Esophagus muscularis mucosa (tissue), 4 donors: ENCODE data around the gene SARS2. TPM values are rescaled to one million over a fixed set of nuclear protein-coding genes. Genes with fewer than 3 reads are reported as not detected.

ENCODE experiments used
- DNase-seq: peaks from one replicate; pipeline ENCODE4 v3.0.0-alpha.2; 2017; ENCODE audit errors: extremely low spot score
- H3K27ac ChIP-seq, 4 donors: fragments of 200-600 bp; sonication (generic); replicated peaks in 1 of 4; 1 replicate in 3 of 4; 2 replicates in 1 of 4; pipeline ENCODE4 v1.5.1; 2016 to 2019; ENCODE audit warnings: mild to moderate bottlenecking in 1 of 4
- H3K27me3 ChIP-seq, 4 donors: fragments of 200-600 bp; sonication (generic); one replicate each; pipeline versions ENCODE4 v1.5.1 to v1.6.0; 2016 to 2019
- H3K36me3 ChIP-seq, 4 donors: fragments of 200-600 bp; sonication (generic); one replicate each; pipeline ENCODE4 v1.5.1; 2016 to 2019
- H3K4me1 ChIP-seq, 4 donors: fragments of 200-600 bp; sonication (generic); one replicate each; pipeline ENCODE4 v1.5.1; 2016 to 2019
- H3K4me3 ChIP-seq, 4 donors: fragments of 200-600 bp; sonication (generic); 1 replicate in 2 of 4; 2 replicates in 2 of 4; pipeline ENCODE4 v1.5.1; 2016 to 2019; ENCODE audit warnings: mild to moderate bottlenecking in 4 of 4, moderate library complexity in 1 of 4
- H3K9me3 ChIP-seq, 4 donors: fragments of 200-600 bp; sonication (generic); 1 replicate in 3 of 4; 2 replicates in 1 of 4; pipeline ENCODE4 v1.5.1; 2016 to 2019
- CTCF ChIP-seq, 3 experiments: fragments of 200-600 bp in 2 of 3; fragments of 450-650 bp in 1 of 3; sonication (generic) in 2 of 3; IDR thresholded peaks; one replicate each; pipeline ENCODE4 v1.5.1; 2017 to 2019; ENCODE audit warnings: antibody characterized with exemption in 3 of 3, mild to moderate bottlenecking in 2 of 3, moderate library complexity in 1 of 3
- EP300 ChIP-seq: sonication (generic); formaldehyde crosslinking; IDR thresholded peaks from one replicate; pipeline ENCODE4 v1.6.1; 2017; ENCODE audit warnings: antibody characterized with exemption
- POLR2A ChIP-seq: fragments of 450-650 bp; IDR thresholded peaks from one replicate; pipeline ENCODE4 v1.6.1; 2017; ENCODE audit warnings: antibody characterized with exemption, moderate library complexity, mild to moderate bottlenecking, low read depth
- POLR2AphosphoS5 ChIP-seq, 2 donors: sonication (generic); formaldehyde crosslinking; IDR thresholded peaks; one replicate each; pipeline ENCODE4 v1.6.1; 2017; ENCODE audit warnings: antibody characterized with exemption in 2 of 2
- WGBS: methylation state at CpG from one replicate; pipeline ENCODE4 v1.1.5; 2018; 5-methylcytosine and 5-hydroxymethylcytosine counted together
- intact Hi-C: fragments of 100-400 bp; cut with DNase I; formaldehyde crosslinking; loops from one replicate; pipeline ENCODE4 v1.15.1; 2023
- total RNA-seq, 4 donors: library from RNA; depleted of rRNA; stranded (reverse); fragments of >200 nt; gene quantifications; one replicate each; pipeline versions ENCODE4 v1.1.0 to v1.2.1, GENCODE V29; 2016

SARS2 gene
- total RNA-seq, 4 donors from 2014 or later = 6.8 to 14.6 (median 9.1) TPM

DNA sequence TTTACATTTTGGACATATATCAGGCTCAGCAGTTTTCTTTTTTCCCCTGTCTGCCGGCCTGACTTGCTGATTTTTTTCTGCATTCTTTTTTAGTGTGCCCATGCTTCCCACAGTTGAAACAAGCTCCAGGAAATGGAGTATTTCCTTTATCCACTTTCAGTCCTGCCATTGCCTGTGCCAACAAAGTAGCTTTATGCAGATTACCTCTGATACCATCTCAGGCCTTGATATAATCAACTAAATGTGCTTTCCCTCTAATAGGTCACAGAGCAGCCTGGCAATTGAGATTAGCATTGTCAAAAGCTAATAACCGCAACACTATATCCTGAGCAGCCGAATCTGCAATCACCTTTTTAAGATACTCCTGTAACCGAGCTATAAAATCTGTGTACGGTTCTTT lies 9.4 kb upstream of the SARS2 start:
- WGBS = 63% methylated on average over 5 of the region's 5 CpGs
- DNase-seq = no peak
- intact Hi-C loops = loop anchor here (10.0 kb wide), 1 partner anchor 315 kb away; no protein-coding TSS in a partner anchor
- Histone ChIP-seq H3K36me3 (peaks cover 0 to 14% (median 2%) of the 10 kb centered on the region in 4 donors), H3K9me3 (no peaks in the 10 kb centered on the region), H3K4me1 (peaks cover 0 to under 1% (median 0%) of the 10 kb centered on the region in 4 donors), H3K4me3 (no peak overlapping the region), H3K27ac (no peak overlapping the region), H3K27me3 (no peaks in the 10 kb centered on the region)
- TF ChIP-seq CTCF (IDR thresholded peaks at IDR 0.05) (no peak), EP300 (no peak), POLR2AphosphoS5 (IDR thresholded peaks at IDR 0.05) (no peak), POLR2A (no peak)

DNA sequence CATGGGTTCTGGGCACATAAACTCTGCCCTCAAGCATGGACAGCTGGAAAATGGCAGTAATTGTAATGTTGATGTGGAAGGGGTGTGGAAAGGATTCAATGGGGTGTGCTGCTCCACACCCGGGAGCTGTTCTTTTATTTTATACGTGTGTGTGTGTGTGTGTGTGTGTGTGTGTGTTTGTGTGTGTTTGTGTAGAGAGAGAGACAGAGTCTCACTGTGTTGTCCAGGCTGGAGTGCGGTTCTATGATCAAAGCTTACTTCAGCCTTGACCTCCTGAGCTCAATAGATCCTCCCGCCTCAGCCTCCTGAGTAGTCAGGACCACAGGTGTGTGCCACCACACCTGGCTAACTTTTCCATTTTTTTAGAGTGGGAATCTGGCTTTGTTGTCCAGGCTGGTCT lies 3.0 kb upstream of the SARS2 start:
- intact Hi-C loops = loop anchor here (5.0 to 10.0 kb wide), 2 partner anchors 309 to 531 kb away; partner anchors contain the start of gene FAM98C
- Histone ChIP-seq H3K27ac (no peak overlapping the region), H3K36me3 (peaks cover 6 to 34% (median 14%) of the 10 kb centered on the region in 4 donors), H3K27me3 (no peaks in the 10 kb centered on the region), H3K4me3 (no peak overlapping the region), H3K4me1 (peaks cover 29 to 33% (median 31%) of the 10 kb centered on the region in 4 donors), H3K9me3 (no peaks in the 10 kb centered on the region)
- 57% methylated on average over 4 of the region's 4 CpGs for WGBS
- no peak for DNase-seq
- TF ChIP-seq CTCF (IDR thresholded peaks at IDR 0.05) (no peak), POLR2A (no peak), EP300 (no peak), POLR2AphosphoS5 (IDR thresholded peaks at IDR 0.05) (no peak)

- Histone ChIP-seq H3K27me3 (no peaks in the 10 kb centered on the region), H3K27ac (no peak overlapping the region), H3K4me1 (peaks cover 29 to 33% (median 31%) of the 10 kb centered on the region in 4 donors), H3K36me3 (peaks cover 6 to 37% (median 14%) of the 10 kb centered on the region in 4 donors), H3K9me3 (no peaks in the 10 kb centered on the region), H3K4me3 (no peak overlapping the region)
- WGBS = 91% methylated on average over 9 of the region's 29 CpGs
- intact Hi-C loops = loop anchor here (5.0 to 10.0 kb wide), 2 partner anchors 308 to 530 kb away; partner anchors contain the start of gene FAM98C
- TF ChIP-seq POLR2AphosphoS5 (IDR thresholded peaks at IDR 0.05) = no peak
- peak in 2 of 3 experiments; percentile 22 to 26 for TF ChIP-seq CTCF (IDR thresholded peaks at IDR 0.05)
- DNase-seq = no peak
These were observed 2.0 kb upstream of the SARS2 start for GRCh38 chr19:38932425-38933179.

- TF ChIP-seq POLR2A (no peak), EP300 (no peak), POLR2AphosphoS5 (IDR thresholded peaks at IDR 0.05) (no peak), CTCF (IDR thresholded peaks at IDR 0.05) (no peak)
- no peak for DNase-seq
- 30% methylated on average over 8 of the region's 8 CpGs for WGBS
- peak overlapping the region in 3 of 4 donors; percentile 85 to 90 (median 90) for H3K27ac ChIP-seq
- H3K9me3 ChIP-seq = no peaks in the 10 kb centered on the region
- H3K27me3 ChIP-seq = no peaks in the 10 kb centered on the region
- peaks cover 29 to 33% (median 31%) of the 10 kb centered on the region in 4 donors for H3K4me1 ChIP-seq
- H3K4me3 ChIP-seq = peak overlapping the region; percentile 65 to 75 (median 68)
- intact Hi-C loops = loop anchor here (5.0 to 10.0 kb wide), 2 partner anchors 307 to 529 kb away; partner anchors contain the start of gene FAM98C
- H3K36me3 ChIP-seq = peaks cover 6 to 42% (median 14%) of the 10 kb centered on the region in 4 donors
These were observed 894 bp upstream of the SARS2 start for GRCh38 chr19:38931521-38931793.
